GM19455 (cell line): ENCODE measurements around the gene SNX25.
"Not testable (repeated sequence)": the region's sequence is repeated elsewhere in the genome, so short reads cannot be mapped to it uniquely, and the experiment has no call there.

Experiments
- ATAC-seq: cut with Tn5 transposase; IDR thresholded peaks from one replicate; pipeline ENCODE4 v1.9.1; 2021; ENCODE audit not compliant: unreplicated experiment

SNX25 gene

DNA sequence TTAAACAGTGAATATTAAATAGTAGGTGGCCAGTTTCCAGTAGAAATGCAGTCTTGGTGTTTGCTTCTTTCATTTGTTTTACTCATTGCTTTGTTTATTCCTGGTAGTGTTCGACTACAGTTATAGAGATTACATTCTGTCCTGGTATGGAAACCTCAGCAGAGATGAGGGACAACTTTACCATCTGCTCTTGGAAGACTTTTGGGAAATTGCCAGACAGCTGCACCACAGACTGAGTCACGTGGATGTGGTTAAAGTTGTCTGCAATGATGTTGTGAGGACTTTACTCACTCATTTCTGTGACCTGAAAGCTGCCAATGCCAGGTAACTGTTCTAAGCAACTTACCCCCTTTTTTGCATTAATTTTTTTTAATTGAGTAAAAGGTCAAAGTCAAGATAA lies 49.3 kb downstream of the SNX25 start:
- not testable (repeated sequence) for ATAC-seq

GRCh38 chr4:185259719-185260118 lies 50.3 kb downstream of the SNX25 start:
- ATAC-seq = no peak

DNA sequence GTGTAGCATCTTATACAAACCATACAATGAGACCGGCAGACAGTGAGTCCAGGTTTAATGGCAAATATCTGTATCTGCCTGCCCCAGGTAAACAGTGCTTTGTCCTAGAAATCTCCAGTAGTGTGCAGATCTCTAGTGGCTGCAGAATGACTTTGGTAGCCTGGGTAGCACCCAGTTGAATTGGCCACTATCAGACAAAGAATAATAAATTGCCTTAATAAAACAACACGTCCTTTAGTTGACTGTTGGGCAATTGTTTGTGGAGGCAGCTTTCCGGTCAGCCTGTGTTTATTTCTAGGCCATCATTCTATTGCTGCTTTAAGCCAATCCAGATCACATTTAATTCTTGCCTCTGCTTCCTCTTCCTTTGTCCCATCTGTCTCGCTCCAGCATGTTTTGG lies 52.5 kb downstream of the SNX25 start:
- no peak for ATAC-seq

DNA sequence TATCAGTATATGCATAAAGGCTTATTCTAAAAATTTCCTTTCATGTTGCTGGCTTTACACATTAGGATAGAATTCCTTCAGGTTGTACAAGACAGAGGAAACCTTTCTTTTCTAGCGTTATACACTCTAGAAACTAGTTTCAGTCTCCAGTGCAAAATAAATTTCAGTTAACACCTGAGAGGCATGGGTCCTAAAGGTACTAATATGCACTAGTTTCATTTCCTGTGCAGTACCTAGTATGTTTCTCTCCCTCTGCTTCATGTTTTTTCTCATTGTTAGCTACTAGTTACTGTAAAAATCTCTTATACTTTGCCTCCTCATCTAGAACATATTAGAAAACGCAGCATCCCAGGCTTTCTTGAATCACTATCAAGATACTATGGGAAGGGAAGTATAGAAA lies 54.0 kb downstream of the SNX25 start:
- peak; percentile 68 for ATAC-seq

GRCh38 chr4:185265942-185266341 lies 56.5 kb downstream of the SNX25 start:
- peak; percentile 63 for ATAC-seq

DNA sequence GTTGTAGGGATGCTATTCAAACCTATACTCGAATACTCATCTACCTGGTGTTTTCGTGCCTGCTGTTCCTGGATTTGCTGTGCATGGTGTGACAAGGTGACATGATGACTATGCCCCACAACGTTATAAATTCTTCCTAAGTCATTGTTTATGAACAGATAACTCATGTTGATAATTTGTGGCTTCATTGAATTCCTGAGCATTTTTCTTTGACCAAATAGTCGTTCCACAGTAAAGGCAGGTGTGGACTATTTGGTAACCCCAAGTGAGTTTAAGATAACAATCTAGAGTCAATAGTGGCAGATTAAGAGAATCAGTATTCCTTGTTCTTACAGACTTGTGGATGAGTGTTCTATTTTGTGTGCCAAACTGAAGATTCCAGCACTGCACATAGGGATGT lies 59.9 kb downstream of the SNX25 start:
- no peak for ATAC-seq

- ATAC-seq = no peak
Measured at GRCh38 chr4:185270037-185270436, 60.6 kb downstream of the SNX25 start.

- no peak for ATAC-seq
Measured at GRCh38 chr4:185270885-185271284, 61.5 kb downstream of the SNX25 start.

GRCh38 chr4:185272245-185272644 lies 62.8 kb downstream of the SNX25 start:
- ATAC-seq = no peak

- no peak for ATAC-seq
Measured at GRCh38 chr4:185275501-185275900, 66.1 kb downstream of the SNX25 start.

DNA sequence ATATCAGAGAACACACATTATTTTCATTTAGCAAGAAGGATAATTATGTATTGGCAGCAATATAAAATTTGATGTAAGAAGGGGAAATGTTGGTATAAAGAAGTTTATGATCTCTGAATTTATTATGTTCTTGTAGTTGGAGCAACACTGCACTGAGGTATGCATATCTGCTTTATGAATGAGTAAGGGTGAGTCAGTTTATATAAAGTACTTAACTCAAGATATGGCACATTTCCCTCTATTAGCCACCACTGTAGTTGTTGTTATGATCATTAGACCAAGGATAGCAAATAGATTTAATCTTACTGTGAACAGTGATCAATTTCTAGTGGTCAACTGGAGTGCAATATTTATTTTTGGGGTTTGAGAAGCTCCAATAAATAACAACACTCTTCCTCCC lies 66.6 kb downstream of the SNX25 start:
- no peak for ATAC-seq

- no peak for ATAC-seq
Measured at GRCh38 chr4:185278716-185279115, 69.3 kb downstream of the SNX25 start.

GRCh38 chr4:185280608-185281007 lies 71.2 kb downstream of the SNX25 start:
- no peak for ATAC-seq

DNA sequence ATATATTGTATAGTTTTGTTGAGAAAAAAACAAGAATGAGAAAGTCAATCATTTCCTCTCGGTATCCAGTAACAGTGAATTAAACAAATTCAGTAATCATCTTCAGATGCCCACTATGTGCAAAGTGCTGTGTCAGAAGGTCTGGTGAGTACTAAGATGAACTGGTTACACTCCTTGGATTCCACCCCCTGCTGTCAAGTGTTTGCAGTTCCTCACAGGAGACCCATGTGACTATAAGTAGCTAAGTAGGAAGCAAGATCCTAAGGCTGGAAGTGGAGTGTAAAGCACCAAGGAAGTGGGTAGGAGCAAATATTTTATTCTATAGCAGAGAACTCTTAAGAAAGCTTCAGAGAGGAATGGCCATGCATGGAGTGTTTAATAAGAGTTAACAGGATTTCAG lies 73.6 kb downstream of the SNX25 start:
- ATAC-seq = no peak

DNA sequence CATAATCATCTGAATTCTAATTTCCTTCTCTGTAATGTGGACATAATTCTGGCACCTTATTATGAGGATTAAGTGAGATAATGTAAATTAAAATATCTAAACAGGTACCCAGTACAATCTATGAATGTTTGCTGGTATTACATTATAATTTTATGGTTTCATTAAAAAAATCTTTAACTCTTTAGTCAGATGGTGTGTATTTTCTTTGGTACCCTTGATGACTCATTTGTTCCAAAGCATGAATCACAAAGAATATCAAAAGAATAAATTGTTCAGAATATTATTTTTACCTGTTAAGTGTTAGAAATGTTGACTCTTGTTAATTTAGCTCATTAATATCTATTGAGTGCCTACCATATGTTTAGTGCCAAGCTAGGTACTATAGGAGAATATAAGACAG lies 74.3 kb downstream of the SNX25 start:
- no peak for ATAC-seq

GRCh38 chr4:185285632-185286393 lies 76.4 kb downstream of the SNX25 start:
- no peak for ATAC-seq

DNA sequence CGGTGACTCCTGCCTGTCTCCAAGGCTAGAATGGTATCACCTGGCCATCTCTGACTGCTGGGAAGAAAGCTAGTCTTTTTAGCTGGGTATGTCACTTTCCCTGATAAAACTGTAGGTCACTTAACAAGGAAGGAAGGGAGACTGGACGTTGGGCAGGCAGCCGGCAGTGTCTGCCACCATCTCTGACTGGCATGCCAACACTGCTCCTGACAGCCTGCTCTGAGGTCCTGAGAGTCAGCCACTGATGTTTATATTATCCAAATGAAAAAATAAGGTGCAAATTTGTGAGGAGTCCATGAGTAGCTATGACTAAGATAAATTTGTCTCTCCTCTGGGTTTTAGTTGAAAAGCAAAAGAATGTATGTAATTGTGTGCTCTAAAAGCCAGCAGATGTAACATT lies 77.2 kb downstream of the SNX25 start:
- ATAC-seq = no peak

GRCh38 chr4:185287031-185287430 lies 77.6 kb downstream of the SNX25 start:
- ATAC-seq = no peak

- ATAC-seq = no peak
Measured at GRCh38 chr4:185290018-185290607, 80.7 kb downstream of the SNX25 start.

- ATAC-seq = no peak
Measured at GRCh38 chr4:185290656-185291055, 81.3 kb downstream of the SNX25 start.

DNA sequence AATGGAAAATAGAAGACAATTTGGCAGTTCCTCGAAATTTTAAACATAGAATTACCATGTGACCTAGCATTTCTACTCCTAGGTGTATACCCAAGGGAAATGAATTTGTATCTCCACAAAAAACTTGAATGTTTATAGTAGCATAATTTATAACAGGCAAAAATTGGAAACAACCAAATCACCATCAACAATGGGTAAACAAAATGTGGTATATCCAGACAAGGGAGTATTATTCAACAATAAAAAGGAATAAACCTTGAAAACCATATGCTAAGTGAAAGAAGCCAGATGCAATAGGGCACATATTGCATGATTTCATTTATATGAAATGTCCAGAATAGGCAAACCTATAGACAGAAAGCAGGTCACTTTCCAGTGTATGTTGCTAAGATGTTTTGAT lies 83.8 kb downstream of the SNX25 start:
- no peak for ATAC-seq

DNA sequence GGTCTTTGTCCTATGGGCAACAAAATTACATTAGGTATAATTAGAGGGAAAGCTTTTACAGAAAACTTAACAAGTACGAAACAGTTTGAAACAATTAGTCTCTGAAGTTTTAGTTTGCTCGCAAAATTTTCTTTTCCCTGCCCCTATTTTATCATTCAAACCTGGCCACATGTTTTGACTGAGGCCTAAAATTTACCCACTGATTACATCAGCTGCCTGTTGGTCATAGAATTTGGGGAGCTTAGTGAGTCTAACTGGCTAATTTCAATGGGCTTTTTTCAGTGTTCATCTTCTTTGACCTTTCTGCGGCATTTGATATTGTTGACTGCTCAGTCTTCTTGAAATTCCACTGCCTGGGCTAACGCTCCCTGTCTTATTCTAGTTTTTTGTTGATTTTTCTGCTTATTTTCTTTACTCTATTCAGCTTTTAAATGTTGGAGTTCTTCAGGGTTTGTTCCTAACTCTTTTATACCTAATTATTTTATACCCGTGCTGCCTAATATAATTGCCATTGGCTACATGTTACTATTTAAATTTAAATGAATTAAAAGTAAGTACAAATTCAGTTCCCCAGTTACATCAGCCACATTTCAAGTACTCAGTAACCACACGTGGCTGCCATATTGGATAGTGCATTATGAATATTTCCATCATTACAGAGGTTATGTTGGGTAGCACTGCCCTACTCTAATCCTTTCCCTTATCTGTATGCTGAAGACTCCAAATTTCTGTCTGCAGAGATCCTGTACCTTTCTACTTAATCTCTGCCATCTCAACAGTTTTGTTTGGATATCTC lies 87.5 kb downstream of the SNX25 start:
- no peak for ATAC-seq
